Kidney epithelial cell (primary cell): Measurements from ENCODE around the gene RASSF10. TPM values are rescaled to one million over a fixed set of nuclear protein-coding genes. Genes with fewer than 3 reads are reported as not detected.

Experiments
- DNase-seq: peaks from one replicate; pipeline ENCODE4 v3.0.0-alpha.2; 2010; ENCODE audit warnings: low read depth
- H3K27me3 ChIP-seq: 2 replicates; pipeline ENCODE4 v1.6.0; 2011; ENCODE audit warnings: low read length; ENCODE audit not compliant: control insufficient read depth, insufficient read depth
- H3K36me3 ChIP-seq: 2 replicates; pipeline ENCODE4 v1.5.1; 2011; ENCODE audit warnings: low read length; ENCODE audit not compliant: control insufficient read depth, insufficient read depth
- H3K4me3 ChIP-seq: 2 replicates; pipeline ENCODE4 v1.5.1; 2011; ENCODE audit warnings: low read depth, mild to moderate bottlenecking, control low read depth, low read length
- CTCF ChIP-seq: IDR thresholded peaks from 2 replicates; pipeline ENCODE4 v1.5.1; 2011; ENCODE audit warnings: mild to moderate bottlenecking, moderate library complexity, low read length, control low read depth, inconsistent platforms; ENCODE audit not compliant: insufficient read depth, poor library complexity, severe bottlenecking
- total RNA-seq: library from RNA; depleted of rRNA; stranded (reverse); fragments of >200 nt; gene quantifications from 2 replicates; pipeline ENCODE4 v1.2.3, GENCODE V29; 2015

Gene RASSF10
- total RNA-seq, 1 donor from 2014 or later: 3.5 TPM

GRCh38 chr11:12995823-12996222, 13.3 kb upstream of the RASSF10 start:
- no peak for TF ChIP-seq CTCF
- H3K36me3 ChIP-seq: no peaks in the 10 kb centered on the region
- H3K4me3 ChIP-seq: no peak overlapping the region
- no peaks in the 10 kb centered on the region for H3K27me3 ChIP-seq
- DNase-seq: no peak

DNA sequence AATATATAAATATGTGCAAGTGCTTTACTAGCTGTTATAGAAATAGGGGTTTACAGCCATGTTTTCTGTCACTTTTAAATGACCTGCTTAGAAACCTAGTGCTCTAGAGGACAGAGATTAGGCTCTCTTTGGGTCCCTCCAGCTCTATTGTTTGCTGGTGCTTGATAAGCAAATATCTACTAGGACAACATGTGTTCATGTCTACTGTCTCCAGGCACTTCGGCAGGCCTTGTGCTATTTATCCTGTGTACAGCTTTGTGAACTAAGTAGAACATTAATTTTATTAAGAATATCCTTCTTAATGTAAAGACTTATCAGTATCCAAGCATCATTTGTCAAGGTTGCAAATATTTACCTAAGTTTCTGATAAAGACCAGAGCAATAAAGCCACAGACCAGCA, 11.9 kb upstream of the RASSF10 start:
- no peak for TF ChIP-seq CTCF
- no peaks in the 10 kb centered on the region for H3K27me3 ChIP-seq
- DNase-seq: no peak
- no peak overlapping the region for H3K4me3 ChIP-seq
- no peaks in the 10 kb centered on the region for H3K36me3 ChIP-seq

GRCh38 chr11:12998336-12998735, 10.8 kb upstream of the RASSF10 start:
- no peaks in the 10 kb centered on the region for H3K36me3 ChIP-seq
- no peaks in the 10 kb centered on the region for H3K27me3 ChIP-seq
- no peak overlapping the region for H3K4me3 ChIP-seq
- DNase-seq: no peak
- no peak for TF ChIP-seq CTCF

- no peaks in the 10 kb centered on the region for H3K27me3 ChIP-seq
- H3K36me3 ChIP-seq: no peaks in the 10 kb centered on the region
- no peak overlapping the region for H3K4me3 ChIP-seq
- no peak for TF ChIP-seq CTCF
- DNase-seq: no peak
Measured at GRCh38 chr11:12999597-12999996, 9.5 kb upstream of the RASSF10 start.

GRCh38 chr11:13000116-13000515, 9.0 kb upstream of the RASSF10 start:
- Histone ChIP-seq H3K36me3 (no peaks in the 10 kb centered on the region), H3K27me3 (no peaks in the 10 kb centered on the region), H3K4me3 (no peak overlapping the region)
- TF ChIP-seq CTCF: no peak
- DNase-seq: no peak

GRCh38 chr11:13000721-13001120, 8.4 kb upstream of the RASSF10 start:
- Histone ChIP-seq H3K4me3 (no peak overlapping the region), H3K27me3 (no peaks in the 10 kb centered on the region), H3K36me3 (no peaks in the 10 kb centered on the region)
- DNase-seq: peak; percentile 78
- TF ChIP-seq CTCF: no peak
